ENCODE data around the gene FLOT1. TPM values are rescaled to one million over a fixed set of nuclear protein-coding genes. Genes with fewer than 3 reads are reported as not detected.

Gene FLOT1
- total RNA-seq, 1 donor from 2014 or later, result 77.6 TPM

DNA sequence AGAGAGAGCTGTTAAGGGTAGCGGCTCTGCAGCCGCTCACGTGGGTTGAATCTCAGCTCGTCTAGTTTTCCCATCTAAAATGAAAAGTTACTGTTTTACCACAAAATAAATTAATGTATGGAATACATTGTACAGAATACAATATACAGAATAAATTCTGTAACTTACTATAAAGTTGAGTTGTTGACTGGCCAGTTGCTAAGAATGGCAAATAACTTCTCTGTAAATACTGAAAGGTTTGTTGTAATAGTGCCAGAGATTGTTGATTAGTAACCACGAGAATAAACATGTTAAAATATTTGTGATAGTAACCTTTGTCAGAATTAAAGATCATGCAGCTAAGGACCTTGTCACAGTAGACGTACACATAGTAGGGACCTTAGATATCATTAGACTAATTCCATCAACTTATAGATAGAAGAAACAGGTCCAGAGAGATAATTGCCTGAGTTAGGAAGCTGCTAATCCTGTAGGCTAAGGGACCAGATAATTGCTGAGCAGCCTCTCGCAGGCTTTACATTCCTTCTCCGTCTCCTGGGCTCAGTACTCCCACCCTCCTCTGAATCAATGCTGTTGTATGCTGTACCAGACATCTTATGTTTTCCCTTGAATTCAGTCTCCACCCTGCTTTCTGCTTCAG, 51.2 kb downstream of the FLOT1 start:
- Histone ChIP-seq H3K9ac (ENCODE audit: low read length) (peak overlapping the region; percentile 83), H3K4me3 (ENCODE audit: insufficient read depth, low read depth, low read length) (peak overlapping the region; percentile 77), H3K4me2 (ENCODE audit: low read length) (peak overlapping the region; percentile 100), H3K79me2 (ENCODE audit: insufficient read depth, low read length) (peaks cover 37% of the 10 kb centered on the region), H3K4me1 (ENCODE audit: insufficient read depth, low read length) (peaks cover 34% of the 10 kb centered on the region), H4K20me1 (ENCODE audit: insufficient read depth, low read length) (peaks cover under 1% of the 10 kb centered on the region), H3K27ac (ENCODE audit: low read depth, low read length) (peak overlapping the region; percentile 86), H3K27me3 (ENCODE audit: insufficient read depth, low read length) (no peaks in the 10 kb centered on the region), H2AFZ (ENCODE audit: low read depth, low read length) (peak overlapping the region; percentile 7), H3K36me3 (ENCODE audit: insufficient read depth, low read length) (no peaks in the 10 kb centered on the region), H3K9me3 (ENCODE audit: insufficient read depth, low read depth, low read length) (no peaks in the 10 kb centered on the region)
- H3K27me3 Mint-ChIP-seq (ENCODE audit: low read depth, unreplicated experiment), result no peaks in the 10 kb centered on the region
- H3K27ac Mint-ChIP-seq (ENCODE audit: unreplicated experiment), result peak overlapping the region; percentile 89
- FAIRE-seq, result no peak
- H3K4me3 Mint-ChIP-seq (ENCODE audit: unreplicated experiment), result peak overlapping the region; percentile 85
- peaks cover 2% of the 10 kb centered on the region for H3K9me3 Mint-ChIP-seq (ENCODE audit: unreplicated experiment)
- DNase-seq (ENCODE audit: low read depth), result no peak
- no peak for TF ChIP-seq EZH2 (IDR thresholded peaks at IDR 0.05; ENCODE audit: insufficient read depth, low read length)
- TF ChIP-seq, protein P1, sequence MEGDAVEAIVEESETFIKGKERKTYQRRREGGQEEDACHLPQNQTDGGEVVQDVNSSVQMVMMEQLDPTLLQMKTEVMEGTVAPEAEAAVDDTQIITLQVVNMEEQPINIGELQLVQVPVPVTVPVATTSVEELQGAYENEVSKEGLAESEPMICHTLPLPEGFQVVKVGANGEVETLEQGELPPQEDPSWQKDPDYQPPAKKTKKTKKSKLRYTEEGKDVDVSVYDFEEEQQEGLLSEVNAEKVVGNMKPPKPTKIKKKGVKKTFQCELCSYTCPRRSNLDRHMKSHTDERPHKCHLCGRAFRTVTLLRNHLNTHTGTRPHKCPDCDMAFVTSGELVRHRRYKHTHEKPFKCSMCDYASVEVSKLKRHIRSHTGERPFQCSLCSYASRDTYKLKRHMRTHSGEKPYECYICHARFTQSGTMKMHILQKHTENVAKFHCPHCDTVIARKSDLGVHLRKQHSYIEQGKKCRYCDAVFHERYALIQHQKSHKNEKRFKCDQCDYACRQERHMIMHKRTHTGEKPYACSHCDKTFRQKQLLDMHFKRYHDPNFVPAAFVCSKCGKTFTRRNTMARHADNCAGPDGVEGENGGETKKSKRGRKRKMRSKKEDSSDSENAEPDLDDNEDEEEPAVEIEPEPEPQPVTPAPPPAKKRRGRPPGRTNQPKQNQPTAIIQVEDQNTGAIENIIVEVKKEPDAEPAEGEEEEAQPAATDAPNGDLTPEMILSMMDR (IDR thresholded peaks at IDR 0.05; ENCODE audit: insufficient read depth, low read depth, low read length), result no peak
- H3K4me1 Mint-ChIP-seq (ENCODE audit: low read depth, unreplicated experiment), result peaks cover 32% of the 10 kb centered on the region
- H3K36me3 Mint-ChIP-seq (ENCODE audit: low read depth, unreplicated experiment), result peaks cover 5% of the 10 kb centered on the region

DNA sequence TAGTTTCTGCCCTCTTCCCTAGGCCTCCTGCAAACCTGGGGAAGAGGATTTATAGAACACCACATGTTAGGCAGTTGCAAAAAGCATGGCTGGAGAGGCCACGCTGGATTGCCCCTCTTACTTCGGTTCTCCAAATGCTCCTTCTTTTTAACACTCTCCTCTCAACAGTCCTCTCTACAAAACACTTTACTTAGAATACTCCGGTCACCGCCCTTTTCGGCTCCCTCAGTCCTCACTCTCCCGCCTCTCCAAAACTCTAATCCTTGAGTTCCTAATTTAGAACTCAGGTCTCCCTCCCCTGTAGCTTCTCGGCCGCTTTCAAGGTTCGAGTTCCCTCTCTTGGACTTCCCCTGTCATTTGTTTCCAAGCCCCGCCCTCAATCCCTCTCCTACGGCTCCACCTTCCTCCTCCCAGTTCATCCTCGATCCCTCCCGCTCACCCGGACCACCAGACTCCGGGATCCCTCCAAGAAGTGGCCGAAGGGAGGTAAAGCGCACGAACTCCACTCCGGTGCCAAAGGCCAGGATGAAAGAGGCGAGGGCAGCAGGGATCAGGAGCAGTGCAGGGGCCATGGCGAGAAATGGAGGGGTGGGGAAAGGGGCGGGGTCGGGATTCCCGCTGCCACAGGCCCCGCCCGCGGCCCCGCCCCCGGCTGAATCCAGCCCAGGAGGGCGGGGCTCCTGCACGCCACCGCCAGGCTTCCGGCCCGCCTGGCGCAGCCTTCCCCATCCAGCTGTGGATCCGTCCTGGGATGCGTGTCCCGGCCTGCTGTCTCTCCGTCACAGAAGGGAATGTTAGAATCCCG, 51.9 kb downstream of the FLOT1 start, which contains the start of gene NRM:
Gene NRM (minus strand): TSS at position 582 of the 805 bp plus-strand sequence. CDS start 10 bp downstream, at position 572.
- H4K20me1 ChIP-seq (ENCODE audit: insufficient read depth, low read length), result peaks cover 8% of the 10 kb centered on the region
- H3K4me3 Mint-ChIP-seq (ENCODE audit: unreplicated experiment), result peak within 1 kb of the TSS; percentile 89
- H3K27me3 ChIP-seq (ENCODE audit: insufficient read depth, low read length), result no peaks in the 10 kb centered on the region
- peak within 1 kb of the TSS; percentile 86 for H3K27ac ChIP-seq (ENCODE audit: low read depth, low read length)
- H3K9me3 Mint-ChIP-seq (ENCODE audit: unreplicated experiment), result peaks cover 2% of the 10 kb centered on the region
- peaks cover 44% of the 10 kb centered on the region for H3K79me2 ChIP-seq (ENCODE audit: insufficient read depth, low read length)
- H3K4me2 ChIP-seq (ENCODE audit: low read length), result peak within 1 kb of the TSS; percentile 100
- H3K4me1 ChIP-seq (ENCODE audit: insufficient read depth, low read length), result peaks cover 34% of the 10 kb centered on the region
- H3K36me3 ChIP-seq (ENCODE audit: insufficient read depth, low read length), result no peaks in the 10 kb centered on the region
- H3K27me3 Mint-ChIP-seq (ENCODE audit: low read depth, unreplicated experiment), result no peaks in the 10 kb centered on the region
- TF ChIP-seq EZH2 (IDR thresholded peaks at IDR 0.05; ENCODE audit: insufficient read depth, low read length), result no peak
- TF ChIP-seq, protein P1 (IDR thresholded peaks at IDR 0.05; ENCODE audit: insufficient read depth, low read depth, low read length), result no peak
- FAIRE-seq (no peak), DNase-seq (ENCODE audit: low read depth) (peak; percentile 61)
- no peaks in the 10 kb centered on the region for H3K9me3 ChIP-seq (ENCODE audit: insufficient read depth, low read depth, low read length)
- H3K27ac Mint-ChIP-seq (ENCODE audit: unreplicated experiment), result peak within 1 kb of the TSS; percentile 92
- H3K4me3 ChIP-seq (ENCODE audit: insufficient read depth, low read depth, low read length), result peak within 1 kb of the TSS; percentile 77
- peak within 1 kb of the TSS; percentile 83 for H3K9ac ChIP-seq (ENCODE audit: low read length)
- peak within 1 kb of the TSS; percentile 92 for H2AFZ ChIP-seq (ENCODE audit: low read depth, low read length)
- H3K4me1 Mint-ChIP-seq (ENCODE audit: low read depth, unreplicated experiment), result peaks cover 32% of the 10 kb centered on the region
- peaks cover 7% of the 10 kb centered on the region for H3K36me3 Mint-ChIP-seq (ENCODE audit: low read depth, unreplicated experiment)
